ENCODE data around the gene GALNT15.

Gene GALNT15

DNA sequence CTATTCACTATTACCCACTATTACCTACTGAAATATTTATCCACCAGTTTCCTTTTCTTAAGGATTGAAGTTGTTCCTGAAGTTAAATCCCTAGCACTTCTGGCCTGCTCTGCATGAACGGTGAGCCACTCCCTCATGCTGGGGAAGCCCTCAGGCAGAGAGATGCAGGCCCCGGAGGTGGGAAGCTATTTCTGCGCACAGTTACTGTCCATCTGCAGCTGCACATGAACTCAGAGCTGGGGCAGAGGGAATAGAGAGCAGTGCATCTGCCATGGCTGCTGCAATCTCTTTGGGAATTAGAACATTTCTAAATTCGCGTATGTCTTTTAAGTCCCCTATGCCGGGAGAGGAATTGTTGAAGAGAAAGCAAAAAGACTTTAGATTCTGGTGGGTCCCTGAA, 6.3 kb upstream of the GALNT15 start:
- no peak for DNase-seq (ENCODE audit: low read depth)

DNA sequence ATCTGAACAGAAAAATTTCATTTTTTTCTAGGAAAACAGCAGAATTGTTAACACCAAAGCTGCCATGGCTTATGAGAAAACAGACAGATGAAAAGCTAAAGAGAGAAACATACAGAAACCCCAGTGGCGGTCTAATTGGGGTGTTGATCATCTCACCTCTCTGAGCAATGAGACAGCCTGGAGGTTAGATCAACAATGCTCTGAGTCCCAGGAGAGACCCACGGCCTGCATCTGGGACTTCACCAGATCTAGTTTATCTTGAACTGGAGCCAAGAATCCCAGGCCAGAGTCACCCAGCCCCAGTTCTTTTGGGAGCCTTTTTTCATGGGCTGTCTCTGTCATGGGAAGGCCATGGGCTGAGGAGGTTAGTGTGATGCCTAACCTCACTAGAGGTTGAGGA, 3.5 kb upstream of the GALNT15 start:
- no peak for DNase-seq (ENCODE audit: low read depth)

DNA sequence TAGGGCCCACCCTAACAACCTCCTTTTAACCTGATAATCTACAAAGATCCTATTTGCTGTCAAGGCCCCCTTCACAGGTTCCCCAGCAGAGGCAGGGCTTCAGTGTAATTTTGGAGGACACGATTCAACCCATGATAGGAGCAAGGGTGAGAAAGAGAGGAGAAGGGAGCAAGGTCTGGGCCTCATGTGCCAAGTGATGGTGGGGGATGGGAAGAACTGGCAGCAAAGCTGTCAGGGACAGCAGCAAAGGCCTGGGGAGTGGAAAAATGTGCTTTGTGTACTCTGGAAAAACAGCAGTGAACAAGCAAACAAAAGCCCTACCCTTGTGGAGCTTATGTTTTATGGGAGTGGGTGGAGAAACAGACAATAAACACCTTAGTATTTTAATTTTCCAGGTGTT, 2.7 kb upstream of the GALNT15 start:
- DNase-seq (ENCODE audit: low read depth): no peak

DNA sequence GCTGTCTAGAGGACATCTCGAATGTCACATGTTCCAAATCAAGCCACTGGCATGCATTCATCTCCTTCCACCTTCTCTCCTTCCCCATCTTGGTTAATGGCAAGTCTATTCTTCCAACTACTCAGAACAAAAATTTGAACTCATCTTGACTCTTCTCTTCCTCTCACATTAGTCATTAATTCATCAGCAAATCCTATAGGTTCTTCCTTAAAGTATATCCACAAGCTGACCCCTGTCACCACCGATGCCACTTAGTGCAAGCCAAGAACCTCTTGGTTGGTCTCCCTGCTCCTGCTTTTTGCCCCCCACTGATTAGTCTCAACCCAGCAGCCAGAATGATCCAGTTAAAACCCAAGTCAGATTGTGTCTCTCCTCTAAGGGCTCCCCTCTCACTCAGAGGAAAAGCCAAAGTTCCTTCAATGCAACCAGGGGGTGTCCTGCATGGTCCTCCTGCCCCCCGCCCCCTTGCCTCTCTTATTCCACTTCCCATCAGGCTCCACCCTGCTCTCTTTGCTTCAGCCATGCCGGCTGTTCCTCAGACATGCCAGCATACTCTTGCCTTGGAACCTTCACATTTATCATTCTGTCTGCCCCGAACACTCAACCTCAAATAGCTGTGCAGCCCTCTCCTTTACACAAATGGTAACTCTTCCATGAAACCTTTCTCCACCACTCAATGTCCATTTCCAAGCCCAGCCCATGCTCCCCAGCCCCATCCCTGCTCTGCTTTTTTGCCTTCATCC, 1.0 kb upstream of the GALNT15 start:
- DNase-seq (ENCODE audit: low read depth): no peak

DNA sequence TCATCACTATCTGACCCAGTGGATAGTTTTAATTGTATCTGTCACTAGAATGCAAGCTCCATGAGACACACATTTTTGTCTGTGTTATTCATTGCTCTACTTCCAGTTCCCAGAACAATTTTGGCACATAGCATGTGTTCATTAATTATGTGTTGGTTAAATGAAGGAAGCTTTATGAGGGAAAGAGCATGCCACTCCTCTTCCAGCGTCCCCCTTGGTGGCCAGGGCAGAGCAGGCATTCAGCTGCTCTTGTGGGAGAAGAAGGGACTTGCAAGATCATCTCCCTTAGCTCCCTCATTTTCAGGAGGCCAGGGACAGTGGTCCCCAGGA, 489 bp upstream of the GALNT15 start:
- DNase-seq (ENCODE audit: low read depth): no peak

DNA sequence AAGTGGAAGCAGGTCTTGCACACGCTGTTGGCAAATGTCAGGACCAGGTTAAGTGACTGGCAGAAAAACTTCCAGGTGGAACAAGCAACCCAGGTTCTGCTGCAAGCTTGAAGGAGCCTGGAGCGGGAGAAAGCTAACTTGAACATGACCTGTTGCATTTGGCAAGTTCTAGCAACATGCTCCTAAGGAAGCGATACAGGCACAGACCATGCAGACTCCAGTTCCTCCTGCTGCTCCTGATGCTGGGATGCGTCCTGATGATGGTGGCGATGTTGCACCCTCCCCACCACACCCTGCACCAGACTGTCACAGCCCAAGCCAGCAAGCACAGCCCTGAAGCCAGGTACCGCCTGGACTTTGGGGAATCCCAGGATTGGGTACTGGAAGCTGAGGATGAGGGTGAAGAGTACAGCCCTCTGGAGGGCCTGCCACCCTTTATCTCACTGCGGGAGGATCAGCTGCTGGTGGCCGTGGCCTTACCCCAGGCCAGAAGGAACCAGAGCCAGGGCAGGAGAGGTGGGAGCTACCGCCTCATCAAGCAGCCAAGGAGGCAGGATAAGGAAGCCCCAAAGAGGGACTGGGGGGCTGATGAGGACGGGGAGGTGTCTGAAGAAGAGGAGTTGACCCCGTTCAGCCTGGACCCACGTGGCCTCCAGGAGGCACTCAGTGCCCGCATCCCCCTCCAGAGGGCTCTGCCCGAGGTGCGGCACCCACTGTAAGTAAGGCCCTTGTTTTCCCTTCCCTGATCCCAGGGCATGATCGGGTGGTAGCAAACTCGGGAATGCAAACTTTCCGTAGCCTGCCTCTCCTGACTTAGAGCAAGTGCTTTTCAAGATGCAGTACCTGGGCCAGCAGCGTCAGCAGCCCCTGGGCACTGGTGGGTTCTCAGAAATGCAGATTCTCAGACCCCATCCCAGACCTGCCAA, 759 bp downstream of the GALNT15 start:
- DNase-seq (ENCODE audit: low read depth): no peak

DNA sequence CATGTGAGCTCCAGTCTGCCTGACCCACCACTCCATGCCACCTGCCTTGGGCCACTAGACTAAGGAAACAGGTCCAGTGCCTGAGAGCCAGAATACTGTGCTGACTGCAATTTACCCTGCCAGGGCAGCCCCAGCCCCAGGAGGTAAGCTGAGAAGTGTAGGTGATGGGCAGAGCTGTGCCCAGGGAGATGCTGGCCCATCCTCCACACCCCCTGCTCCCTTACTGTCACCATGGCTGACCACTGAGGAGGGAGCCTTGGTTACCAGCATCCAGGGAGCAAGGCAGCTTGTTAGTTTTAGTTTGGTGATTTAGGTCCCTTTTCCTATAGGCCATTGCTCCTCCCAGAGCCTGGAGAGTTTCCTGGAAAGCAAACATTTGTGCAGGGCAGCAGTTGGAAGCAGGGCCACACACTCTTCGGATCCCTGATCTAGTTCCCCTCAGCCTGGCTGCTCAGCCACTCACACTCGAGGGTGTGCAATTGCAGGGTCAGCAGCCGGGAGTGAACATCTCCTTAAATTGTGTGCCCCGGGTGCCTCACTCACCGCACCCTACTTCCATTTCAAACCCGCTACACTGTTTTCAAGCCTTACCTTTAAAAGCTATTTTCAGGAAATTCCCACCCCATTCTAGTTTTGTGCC, 2.0 kb downstream of the GALNT15 start:
- DNase-seq (ENCODE audit: low read depth): no peak

DNA sequence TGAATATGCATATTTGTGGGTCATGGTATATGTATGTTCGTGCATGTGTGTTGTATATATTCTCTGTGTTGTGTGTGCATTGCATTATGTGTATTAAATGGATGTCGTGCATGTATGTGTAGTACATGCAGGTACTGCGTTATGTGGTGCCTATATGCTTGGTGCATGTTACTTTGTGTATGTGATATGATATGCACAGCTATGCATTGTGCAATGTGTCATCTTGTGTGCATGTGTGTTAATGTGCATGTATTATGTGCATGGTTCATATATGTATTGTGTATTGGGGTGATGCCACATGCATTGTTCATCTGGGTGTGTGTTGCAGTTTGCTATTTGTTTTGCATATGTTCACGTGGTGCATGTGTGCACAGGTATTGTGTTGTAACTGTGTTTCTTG, 2.9 kb downstream of the GALNT15 start:
- DNase-seq (ENCODE audit: low read depth): no peak

DNA sequence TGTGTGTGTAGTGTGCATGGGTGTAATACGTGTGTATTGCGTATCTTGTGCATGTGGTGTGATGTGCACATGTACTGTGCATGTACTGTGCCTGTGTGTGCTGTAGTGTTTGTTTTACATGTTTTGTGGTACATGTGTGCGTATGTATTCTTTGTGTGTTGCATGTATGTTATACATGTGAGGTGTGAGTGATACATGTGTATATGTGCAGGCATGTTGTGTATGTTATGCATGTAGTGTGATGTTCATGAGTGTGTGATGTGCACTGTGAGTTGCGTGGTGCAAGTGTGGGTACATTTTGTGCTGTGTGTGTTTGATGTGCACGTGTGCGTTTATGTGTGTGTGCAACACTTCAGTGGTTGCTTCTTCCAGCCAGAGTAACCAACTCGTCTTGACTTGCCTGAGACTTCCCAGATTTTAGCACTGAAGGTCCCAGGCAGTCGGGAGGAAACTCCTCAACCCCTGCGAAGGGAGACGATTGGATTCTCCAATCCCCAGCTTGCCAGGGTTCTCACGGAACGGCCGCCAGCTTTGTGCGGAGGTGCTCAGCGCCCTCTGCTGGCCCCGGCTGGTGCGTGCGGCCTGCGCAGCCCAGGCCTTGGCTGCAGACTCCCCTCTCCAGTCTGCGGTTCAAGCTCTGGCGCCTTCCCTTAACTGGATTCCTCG, 3.6 kb downstream of the GALNT15 start:
- peak; percentile 40 for DNase-seq (ENCODE audit: low read depth)

DNA sequence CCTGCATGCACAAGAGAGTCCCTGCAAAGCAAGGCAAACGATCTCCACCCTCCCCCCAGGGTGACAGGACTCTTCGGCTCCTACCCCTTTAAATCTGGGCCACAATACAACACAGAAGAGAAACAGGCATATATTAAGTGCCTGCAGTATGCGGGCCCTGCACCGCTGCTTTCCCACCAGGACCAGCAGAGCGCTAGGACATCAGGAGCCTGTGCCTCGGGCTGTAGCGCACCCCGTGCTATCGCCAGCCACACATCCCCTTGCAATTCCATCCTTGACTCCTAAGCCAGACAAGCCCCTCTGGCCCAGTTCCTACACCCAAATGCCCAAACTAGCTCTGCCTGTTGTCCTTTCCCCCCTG, 4.1 kb downstream of the GALNT15 start:
- no peak for DNase-seq (ENCODE audit: low read depth)

DNA sequence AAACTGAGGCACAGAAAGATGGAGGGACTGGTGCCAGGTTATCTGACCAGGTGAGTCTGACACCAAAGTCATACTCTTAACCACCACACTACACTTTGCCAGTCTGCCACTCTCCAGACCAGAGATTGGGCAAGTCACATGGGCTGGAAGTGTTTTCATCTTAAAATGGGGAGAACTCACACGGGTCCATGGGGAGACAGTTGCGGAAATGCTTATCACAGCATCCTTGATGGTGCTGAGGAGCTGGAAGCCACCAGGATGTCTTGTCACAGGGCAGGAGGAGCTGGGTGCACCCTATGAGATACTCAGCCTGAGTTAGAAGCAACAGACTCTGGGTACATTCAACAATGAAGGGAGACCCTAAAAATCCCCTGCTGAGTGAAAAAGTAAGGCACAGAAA, 4.8 kb downstream of the GALNT15 start:
- no peak for DNase-seq (ENCODE audit: low read depth)

DNA sequence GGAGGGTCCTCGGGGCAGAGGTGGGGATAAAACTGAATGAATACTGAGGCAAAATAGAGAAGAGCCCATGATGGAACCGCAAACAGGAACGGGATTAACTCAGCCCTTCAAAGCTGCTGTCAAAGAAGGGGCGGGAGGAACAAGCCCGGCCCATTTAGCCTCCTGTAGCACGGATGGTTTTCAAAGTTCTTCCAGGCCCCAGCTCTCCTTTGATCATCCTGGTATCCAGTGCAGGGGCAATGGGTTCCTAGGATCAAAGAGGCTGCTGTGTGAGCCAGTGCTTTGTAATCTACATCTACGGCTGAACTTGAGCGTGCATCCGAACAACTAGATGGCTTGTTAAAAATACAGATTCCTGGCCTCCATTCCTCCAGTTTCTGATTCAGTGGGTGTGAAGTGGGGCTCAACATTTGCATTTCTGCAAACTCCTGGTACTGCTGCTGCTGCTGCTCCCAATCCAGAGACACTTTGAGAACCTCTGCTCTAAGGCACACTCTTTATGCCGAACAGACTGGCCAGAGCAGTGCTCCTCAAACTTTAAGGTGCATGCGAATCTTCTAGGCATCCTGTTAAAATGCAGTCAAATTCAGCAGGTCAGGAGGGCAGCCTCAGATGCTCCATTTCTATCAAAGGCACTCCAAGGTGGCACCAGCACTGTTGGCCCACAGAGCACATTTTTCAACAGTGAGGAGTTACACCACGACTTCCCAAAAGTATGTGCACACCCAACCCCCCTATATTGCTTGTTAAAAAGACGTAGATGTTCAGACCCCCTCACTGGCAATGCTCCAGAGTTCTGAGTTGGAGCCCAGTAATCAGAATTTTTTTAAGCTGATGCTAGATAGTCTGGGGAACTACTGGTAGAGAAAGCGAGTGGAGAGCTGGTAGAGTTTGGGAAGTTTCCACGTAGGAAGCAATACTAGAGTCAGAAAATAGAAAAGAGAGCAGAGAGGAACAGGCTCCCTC, 5.6 kb downstream of the GALNT15 start:
- DNase-seq (ENCODE audit: low read depth): no peak

DNA sequence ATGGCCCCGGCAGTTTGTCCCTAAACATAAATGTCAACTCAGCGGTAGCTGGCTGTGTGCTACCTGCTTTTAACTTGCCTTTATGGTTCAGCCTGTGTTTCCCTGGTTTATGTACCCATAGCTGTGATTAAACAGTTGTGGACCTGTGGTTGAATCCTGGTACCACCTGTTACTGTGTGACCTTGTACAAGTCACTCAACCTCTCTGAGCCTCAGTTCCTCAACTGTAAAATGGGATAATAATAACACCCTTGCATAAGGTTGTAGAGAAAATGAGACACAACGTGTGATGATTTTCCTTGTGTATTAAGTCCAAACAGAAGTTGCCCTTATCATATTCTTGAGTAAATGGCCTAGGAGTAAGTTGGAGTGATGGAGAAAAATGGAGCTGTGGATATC, 6.3 kb downstream of the GALNT15 start:
- no peak for DNase-seq (ENCODE audit: low read depth)

DNA sequence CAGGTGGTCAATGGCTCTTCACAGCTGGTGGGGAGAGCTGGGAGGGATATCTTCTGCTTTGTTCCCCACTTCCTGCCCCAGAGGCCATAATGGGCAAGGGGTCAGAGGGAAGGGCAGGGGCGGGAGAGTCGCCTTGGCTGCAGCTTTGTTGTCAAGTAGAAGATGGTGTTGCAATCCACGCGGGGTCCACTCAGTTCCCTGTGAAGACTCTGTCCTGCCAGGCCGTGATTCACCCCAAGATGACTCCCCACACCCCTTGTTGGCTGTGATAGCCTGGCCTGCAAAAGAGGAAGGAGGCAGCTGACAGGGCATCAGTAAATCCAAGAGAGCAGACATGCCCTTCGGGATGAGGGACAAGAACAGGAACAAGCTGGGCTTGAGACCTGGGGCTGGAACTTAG, 6.9 kb downstream of the GALNT15 start:
- no peak for DNase-seq (ENCODE audit: low read depth)

DNA sequence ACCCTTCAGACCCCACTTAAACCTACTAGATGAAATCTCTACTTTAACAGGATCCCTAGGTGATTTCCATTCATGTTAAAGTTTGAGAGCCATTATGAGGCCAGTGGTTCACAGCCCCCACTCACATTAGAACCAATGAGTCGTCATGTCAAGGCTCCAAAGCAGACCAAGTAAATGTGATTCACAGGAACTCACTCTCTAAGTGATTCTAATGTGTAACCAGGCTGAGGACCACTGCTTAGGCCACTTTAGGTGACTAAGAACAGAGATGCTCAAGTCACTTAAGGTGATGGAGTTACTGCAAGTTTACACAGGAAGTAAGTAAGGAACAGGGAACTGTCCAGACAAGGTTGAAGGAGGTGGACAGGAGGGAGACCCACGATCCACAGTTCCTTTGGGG, 7.7 kb downstream of the GALNT15 start:
- no peak for DNase-seq (ENCODE audit: low read depth)

DNA sequence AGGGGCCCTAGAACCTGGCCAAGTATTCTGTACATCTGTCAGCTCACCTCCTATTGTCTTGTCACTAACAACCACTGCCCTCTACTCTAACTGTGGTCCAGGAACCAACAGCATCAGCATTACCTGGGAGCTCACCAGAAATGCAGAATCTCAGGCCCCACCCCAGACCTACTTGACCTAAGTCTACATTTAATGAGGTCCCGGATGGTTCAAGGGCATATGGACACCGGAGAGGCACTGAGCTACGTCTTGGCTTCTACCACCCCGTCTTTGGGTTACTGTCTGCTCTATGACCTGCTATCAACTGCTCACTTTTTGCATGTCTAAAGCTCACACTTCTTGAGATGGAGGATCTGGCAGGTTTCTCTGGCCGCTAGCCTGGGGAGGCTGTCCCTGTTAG, 8.1 kb downstream of the GALNT15 start:
- DNase-seq (ENCODE audit: low read depth): no peak

DNA sequence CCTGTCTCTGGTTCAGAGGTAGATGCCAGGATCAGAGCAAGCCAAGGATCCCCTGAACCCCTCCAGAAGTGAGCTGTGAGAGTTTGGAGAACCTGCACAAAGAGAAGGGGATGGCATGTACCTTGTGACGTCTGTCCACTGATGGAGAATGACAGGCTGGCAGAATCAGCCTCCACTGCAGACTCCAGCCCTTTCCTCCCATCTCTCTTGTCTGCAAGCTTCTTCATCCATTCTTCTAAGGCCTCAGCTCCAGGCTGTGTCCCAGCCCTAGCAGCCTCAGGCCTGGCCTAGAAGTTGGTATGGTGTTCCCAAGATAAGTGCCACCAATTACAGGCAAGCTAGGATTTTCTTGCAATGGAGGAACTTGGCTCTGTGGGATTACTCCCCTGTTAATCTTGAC, 8.6 kb downstream of the GALNT15 start:
- DNase-seq (ENCODE audit: low read depth): no peak

DNA sequence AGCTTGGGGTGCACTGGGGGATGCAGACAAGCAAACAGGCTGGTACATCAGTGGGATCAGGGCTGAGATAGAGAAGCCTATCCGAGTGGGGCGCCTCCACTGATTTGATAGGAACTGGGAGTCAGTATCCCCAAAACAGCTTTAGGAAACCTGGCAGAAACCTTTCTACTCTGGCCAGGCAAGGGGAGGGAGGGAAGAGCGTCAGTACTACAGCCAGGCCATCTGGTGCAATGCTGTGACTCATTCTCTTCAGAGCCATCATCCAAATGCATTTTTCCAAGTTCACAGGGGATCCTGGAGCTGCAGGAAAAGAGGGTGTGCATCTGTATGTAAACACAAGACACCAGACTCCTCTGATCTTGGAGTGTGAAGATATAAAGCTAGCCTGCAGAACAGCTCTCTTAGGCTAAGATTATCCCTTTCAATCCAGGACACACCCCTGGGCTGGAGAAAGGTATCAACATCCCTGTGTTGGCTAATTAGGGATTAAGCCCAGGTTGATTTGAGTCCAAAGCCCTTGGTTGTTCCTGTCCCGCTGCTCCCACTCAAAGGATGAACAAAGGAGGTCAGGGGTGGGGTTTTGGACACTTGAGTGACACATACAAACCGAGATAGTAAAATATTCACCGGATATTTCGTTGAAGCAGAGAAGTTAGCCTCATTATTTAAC, 9.3 kb downstream of the GALNT15 start:
- DNase-seq (ENCODE audit: low read depth): no peak

DNA sequence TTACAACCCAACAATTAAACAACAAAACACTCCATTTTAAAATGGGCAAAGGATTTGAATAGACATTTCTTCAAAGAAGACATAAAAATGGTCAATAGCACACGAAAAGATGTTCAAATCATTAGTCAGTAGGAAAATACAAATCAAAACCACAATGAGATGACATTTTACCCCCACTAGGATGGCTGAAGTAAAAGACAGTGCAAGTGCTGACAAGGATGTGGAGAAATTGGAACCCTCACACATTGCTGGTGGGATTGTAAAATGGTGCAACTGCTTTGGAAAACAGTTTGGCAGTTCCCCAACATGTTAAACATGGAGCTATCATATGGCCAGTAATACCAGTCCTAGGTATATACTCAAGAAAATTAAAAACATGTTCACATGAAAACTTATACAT, 11.6 kb downstream of the GALNT15 start:
- no peak for DNase-seq (ENCODE audit: low read depth)

DNA sequence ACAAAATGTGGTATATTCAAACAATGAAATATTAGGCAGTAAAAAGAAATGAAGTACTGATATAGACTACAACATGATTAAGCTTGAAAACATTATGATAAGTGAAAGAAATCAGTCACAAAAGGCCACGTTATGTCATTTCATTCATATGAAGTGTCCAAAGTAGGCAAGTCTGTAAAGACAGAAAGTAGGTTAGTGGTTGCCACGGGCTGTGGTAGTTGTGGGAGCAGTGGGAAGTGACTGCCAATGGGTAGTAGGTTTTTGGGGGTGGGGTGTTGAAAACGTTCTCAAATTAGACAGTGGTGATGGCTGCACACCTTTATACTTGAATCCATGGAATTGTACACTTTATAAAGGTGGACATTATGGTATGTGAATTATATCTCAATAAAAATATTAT, 12.1 kb downstream of the GALNT15 start:
- DNase-seq (ENCODE audit: low read depth): no peak

DNA sequence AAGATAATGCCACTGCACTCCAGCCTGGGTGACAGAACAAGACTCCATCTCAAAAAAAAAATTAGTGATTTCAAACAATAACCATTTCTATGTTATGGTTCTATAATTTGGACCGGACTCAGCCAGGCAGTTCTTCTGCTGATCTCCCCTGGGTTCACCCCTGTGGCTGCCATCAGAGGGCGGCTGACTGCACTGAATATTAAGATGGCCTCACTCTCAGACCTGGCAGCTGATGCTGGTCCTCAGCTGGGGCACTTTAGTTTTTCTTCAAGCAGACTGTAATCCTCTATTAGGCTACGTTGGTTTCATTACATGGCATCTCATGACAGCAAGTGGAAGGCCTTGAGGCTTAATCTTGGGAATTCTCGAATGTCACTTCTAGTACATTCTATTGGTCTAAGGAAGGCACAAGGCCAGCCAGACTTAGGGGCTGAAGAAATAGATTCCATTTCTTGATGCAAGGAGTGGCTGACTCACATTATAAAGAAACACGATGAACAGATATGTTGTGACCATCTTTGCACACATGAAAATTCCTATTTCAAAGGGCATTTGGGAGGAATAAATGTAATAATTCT, 12.8 kb downstream of the GALNT15 start:
- no peak for DNase-seq (ENCODE audit: low read depth)

Data from CMK (cell line).